HepG2 (cell line): ENCODE data around the gene MIB1.

ENCODE experiments used
- ARID3A ChIP-seq: IDR thresholded peaks from 2 replicates; pipeline ENCODE4 v1.6.1; 2012; ENCODE audit warnings: low read depth, low read length, improper control_type of control experiment
- CREB1 ChIP-seq, 2 experiments: fragments of 450-650 bp in 1 of 2; IDR thresholded peaks; 2 replicates each; pipeline ENCODE4 v1.6.1; 2016 to 2017; ENCODE audit warnings: control low read depth in 1 of 2, mild to moderate bottlenecking in 1 of 2, missing compliant biosample characterization in 1 of 2, missing genetic modification characterization in 1 of 2
- CTCF ChIP-seq: sonication (generic); formaldehyde crosslinking; IDR thresholded peaks from 2 replicates; pipeline ENCODE4 v1.5.0; 2020; ENCODE audit warnings: mild to moderate bottlenecking, missing genetic modification reagents, moderate library complexity
- MEF2D ChIP-seq: sonication (generic); formaldehyde crosslinking; IDR thresholded peaks from 2 replicates; pipeline ENCODE4 v1.5.1; 2020; ENCODE audit warnings: mild to moderate bottlenecking, missing genetic modification reagents
- POLR2A ChIP-seq, 2 experiments: IDR thresholded peaks; 2 replicates each; pipeline ENCODE4 v1.6.1; 2011; ENCODE audit warnings: low read depth in 2 of 2, low read length in 2 of 2, mild to moderate bottlenecking in 1 of 2, moderate library complexity in 1 of 2; ENCODE audit not compliant: insufficient read depth in 1 of 2
- RAD21 ChIP-seq: fragments of 450-650 bp; formaldehyde crosslinking; IDR thresholded peaks from 2 replicates; pipeline ENCODE4 v1.5.0; 2020; ENCODE audit warnings: mild to moderate bottlenecking
- REST ChIP-seq, 2 experiments: IDR thresholded peaks; 2 replicates each; pipeline ENCODE4 v1.6.1; 2011 to 2012; ENCODE audit warnings: low read length in 2 of 2, borderline replicate concordance in 1 of 2, low read depth in 1 of 2, mild to moderate bottlenecking in 1 of 2, moderate library complexity in 1 of 2
- SNRNP70 ChIP-seq: fragments of 200-400 bp; formaldehyde crosslinking; IDR thresholded peaks from 2 replicates; pipeline ENCODE4 v1.6.1; 2017; ENCODE audit warnings: mild to moderate bottlenecking, low read depth, low read length, moderate library complexity
- SP1 ChIP-seq, 2 experiments: fragments of 450-650 bp in 1 of 2; sonication (generic) in 1 of 2; formaldehyde crosslinking in 1 of 2; IDR thresholded peaks; 2 replicates each; pipeline versions ENCODE4 v1.4.0 to v1.6.1; 2016 to 2020; ENCODE audit warnings: missing genetic modification reagents in 1 of 2
- SPEN ChIP-seq: sonication (generic); formaldehyde crosslinking; IDR thresholded peaks from 2 replicates; pipeline ENCODE4 v1.5.1; 2020; ENCODE audit warnings: low read depth, mild to moderate bottlenecking, missing genetic modification reagents
- STAG1 ChIP-seq: sonication (generic); formaldehyde crosslinking; IDR thresholded peaks from 2 replicates; pipeline ENCODE4 v1.4.0; 2020; ENCODE audit warnings: missing genetic modification reagents
- USF2 ChIP-seq, 2 experiments: sonication (generic) in 1 of 2; formaldehyde crosslinking in 1 of 2; IDR thresholded peaks; 2 replicates each; pipeline versions ENCODE4 v1.5.1 to v1.6.1; 2011 to 2020; ENCODE audit warnings: borderline replicate concordance in 1 of 2, low read depth in 1 of 2, low read length in 1 of 2, mild to moderate bottlenecking in 1 of 2, missing genetic modification reagents in 1 of 2, moderate library complexity in 1 of 2
- ZIK1 ChIP-seq: sonication (generic); formaldehyde crosslinking; IDR thresholded peaks from 2 replicates; pipeline ENCODE4 v1.5.0; 2020; ENCODE audit warnings: mild to moderate bottlenecking, low read depth, missing genetic modification reagents, borderline replicate concordance
- ZNF335 ChIP-seq: sonication (generic); formaldehyde crosslinking; IDR thresholded peaks from 2 replicates; pipeline ENCODE4 v1.4.0; 2020; ENCODE audit warnings: missing genetic modification reagents

- TF ChIP-seq STAG1 (CRISPR knock-in tag) (no peak), ZNF335 (no peak), RAD21 (CRISPR knock-in tag) (no peak), SPEN (CRISPR knock-in tag) (no peak), CREB1 (IDR thresholded peaks at IDR 0.05) (no peak), CREB1 (CRISPR knock-in tag; IDR thresholded peaks at IDR 0.05) (no peak), SNRNP70 (no peak), ARID3A (no peak), CTCF (CRISPR knock-in tag) (no peak), REST (IDR thresholded peaks at IDR 0.05; ENCODE audit: borderline replicate concordance in 1 of 2, low read depth in 1 of 2, low read length in 2 of 2) (no peak), USF2 (IDR thresholded peaks at IDR 0.05; ENCODE audit: low read depth, low read length) (no peak), USF2 (CRISPR knock-in tag; IDR thresholded peaks at IDR 0.05; ENCODE audit: borderline replicate concordance) (no peak), ZIK1 (CRISPR knock-in tag) (no peak), MEF2D (CRISPR knock-in tag) (no peak), SP1 (IDR thresholded peaks at IDR 0.05) (no peak), SP1 (CRISPR knock-in tag; IDR thresholded peaks at IDR 0.05) (no peak), POLR2A (IDR thresholded peaks at IDR 0.05; ENCODE audit: insufficient read depth in 1 of 2, low read depth in 2 of 2, low read length in 2 of 2) (no peak)
Measured at GRCh38 chr18:21798126-21798525, 57.5 kb downstream of the MIB1 start.
